Heart right ventricle (tissue), 16 donors: Measurements from ENCODE around the gene DPP9. TPM values are rescaled to one million over a fixed set of nuclear protein-coding genes. Genes with fewer than 3 reads are reported as not detected.
A peak's percentile ranks its signal among the peaks of the same experiment; 100 is the strongest.

ENCODE experiments used
- ATAC-seq, 8 donors: fragments of 200-7000 bp; cut with Tn5 transposase; one replicate each; pipeline ENCODE4 v1.9.1; 2020; ENCODE audit warnings: mild to moderate bottlenecking in 8 of 8, moderate library complexity in 8 of 8, moderate number of reproducible peaks in 1 of 8
- DNase-seq, 2 donors: peaks; one replicate each; pipeline ENCODE4 v3.0.0-alpha.2; 2020
- H3K27ac ChIP-seq, 10 donors: fragments of 200-600 bp; sonication (generic) in 2 of 10; one replicate each; pipeline versions ENCODE4 v1.5.0 to v1.8.0; 2020 to 2022; ENCODE audit warnings: mild to moderate bottlenecking in 3 of 10
- H3K27me3 ChIP-seq, 7 donors: fragments of 200-600 bp; one replicate each; pipeline ENCODE4 v1.8.0; 2021 to 2022; ENCODE audit warnings: mild to moderate bottlenecking in 2 of 7
- H3K36me3 ChIP-seq, 9 donors: fragments of 200-600 bp; sonication (generic) in 1 of 9; one replicate each; pipeline versions ENCODE4 v1.5.0 to v1.8.0; 2020 to 2022; ENCODE audit warnings: mild to moderate bottlenecking in 2 of 9
- H3K4me1 ChIP-seq, 9 donors: fragments of 200-600 bp; sonication (generic) in 1 of 9; one replicate each; pipeline versions ENCODE4 v1.5.0 to v1.8.0; 2020 to 2022; ENCODE audit warnings: mild to moderate bottlenecking in 4 of 9
- H3K4me3 ChIP-seq, 10 donors: fragments of 200-600 bp; sonication (generic) in 2 of 10; one replicate each; pipeline versions ENCODE4 v1.5.0 to v1.8.0; 2020 to 2022; ENCODE audit warnings: mild to moderate bottlenecking in 7 of 10, moderate library complexity in 2 of 10
- H3K9me3 ChIP-seq, 11 donors: fragments of 200-600 bp in 10 of 11; sonication (generic) in 2 of 11; one replicate each; pipeline versions ENCODE4 v1.5.0 to v1.8.0; 2013 to 2022; ENCODE audit warnings: mild to moderate bottlenecking in 2 of 11, control low read depth in 1 of 11, moderate library complexity in 1 of 11
- CTCF ChIP-seq, 9 donors: fragments of 200-600 bp; sonication (generic) in 2 of 9; IDR thresholded peaks; one replicate each; pipeline versions ENCODE4 v1.5.0 to v1.8.0; 2021 to 2022; ENCODE audit warnings: antibody characterized with exemption in 9 of 9, mild to moderate bottlenecking in 5 of 9, moderate library complexity in 1 of 9
- WGBS, 2 donors: extraction: QIAGEN DNeasy Blood & Tissue Kit; methylation state at CpG; one replicate each; pipeline ENCODE4 v1.1.7; 2013; ENCODE audit warnings: inconsistent platforms in 1 of 2; 5-methylcytosine and 5-hydroxymethylcytosine counted together
- intact Hi-C, 10 donors: fragments of 100-400 bp; cut with DNase I; formaldehyde crosslinking; loops; one replicate each; pipeline versions ENCODE4 v1.11.1 to v1.14.2; 2022
- microRNA-seq, 2 donors: library from miRNA; unstranded; fragments of <30 nt; microRNA quantifications; one replicate each; pipeline ENCODE4 v1.2.0, GENCODE V29; 2021
- polyA plus RNA-seq, 2 donors: library from polyadenylated mRNA; stranded (reverse); fragments of 200-250 nt; gene quantifications; one replicate each; pipeline ENCODE4 v1.2.3, GENCODE V29; 2013
- total RNA-seq, 10 donors: library from RNA; stranded (reverse); fragmentation: NEBNext Ultra II Directional in 3 of 10; extraction: Animal tissue kit (Norgen Biotek cat#: 25700) in 3 of 10; gene quantifications; one replicate each; pipeline versions ENCODE4 v1.2.1 to v1.2.4, GENCODE V29; 2021 to 2023
- donor health status: Arrhythmogenic right ventricular cardiomyopathy.
- donor health status: ischemic (EF 13 %, LVEDD 7.1; RV severe dilation, severe dysfunction).
- donor health status: healthy with polysubstance abuse.
- donor health status: DM: no; HTN: yes; CAD: no.
- donor health status: DM: no; HTN: no; CAD: no.
- donor health status: ischemic (EF 25% LVEDD 6.9; RV normal size, moderate dysfunction).
- donor health status: ischemic (EF 25% LVEDD 5.7; RV mildly dilated, moderate dysfunction).
- donor health status: healthy.
- donor health status: DM: yes; HTN: yes; CAD: no.
- donor health status: Ischemic cardiomyopathy.
- donor health status: ischemic (EF 35%, LVEDD 5.7; RV mildly dilated, moderate dysfunction).
- donor health status: nonischemic (EF 11% LVEDD 7.7; RV severe dilation, severe dysfunction).
- donor health status: DM: yes; HTN: yes; CAD: no.
- donor health status: PGD.
- donor health status: ischemic (EF 29% LVEDD 5.4; RV normal size, mild dysfunction).
- donor health status: nonischemic (EF 23%, LVEDD 6.1; RV moderate dilation, normal function).

DPP9 gene
- total and polyA plus RNA-seq, 12 donors: 34.0 to 52.2 (median 43.2) TPM

- TF ChIP-seq CTCF (IDR thresholded peaks at IDR 0.05): no peak
- Histone ChIP-seq H3K27me3 (peaks cover 0 to 5% (median 0%) of the 10 kb centered on the region in 7 donors), H3K27ac (peak overlapping the region in 7 of 10 donors; percentile 30 to 86 (median 59)), H3K36me3 (no peaks in the 10 kb centered on the region), H3K4me3 (peak overlapping the region; percentile 39 to 63 (median 56)), H3K4me1 (peaks cover 7 to 71% (median 48%) of the 10 kb centered on the region in 9 donors), H3K9me3 (no peaks in the 10 kb centered on the region)
- WGBS, 2 donors: 26 to 35% methylated on average over 13 of the region's 13 CpGs
- intact Hi-C loops: loop anchor here (1.0 to 10.0 kb wide), 6 partner anchors 51 to 78 kb away; partner anchors contain the start of gene SEMA6B (in 6 of the 10)
- DNase-seq (no peak), ATAC-seq (no peak)
Measured at GRCh38 chr19:4635754-4636116, 87.9 kb downstream of the DPP9 start.

- peak; percentile 53 to 61 for DNase-seq
- H3K4me1 ChIP-seq: peaks cover 7 to 52% (median 28%) of the 10 kb centered on the region in 9 donors
- intact Hi-C loops: loop anchor here in 1 of 10 donors (10.0 kb wide), 1 partner anchor 49 kb away; no protein-coding TSS in a partner anchor
- H3K27ac ChIP-seq: peak overlapping the region in 1 of 10 donors; percentile 60
- 20 to 28% methylated on average over 14 of the region's 14 CpGs for WGBS, 2 donors
- ATAC-seq: peak; percentile 47 to 77 (median 64)
- H3K36me3 ChIP-seq: no peaks in the 10 kb centered on the region
- H3K27me3 ChIP-seq: peaks cover 0 to 5% (median 0%) of the 10 kb centered on the region in 7 donors
- no peaks in the 10 kb centered on the region for H3K9me3 ChIP-seq
- no peak overlapping the region for H3K4me3 ChIP-seq
- TF ChIP-seq CTCF (IDR thresholded peaks at IDR 0.05): peak; percentile 51 to 91 (median 76)
Measured at GRCh38 chr19:4633140-4633967, 90.3 kb downstream of the DPP9 start.

Small RNA genes lying within 50 kb of the gene (microRNA-seq; reads per million reads assigned to microRNA genes)
- gene MIR7-3: 0 to 2.0 reads per million in 2 donors

Other genes with a start within 250 kb of the DPP9 start
- 100 to 1,000 TPM; 143 to 416 (median 198) TPM for gene PLIN4, start 205.4 kb downstream of the DPP9 start, total RNA-seq
- 100 to 1,000 TPM in 1 of 2 donors, 10 to 100 TPM in 1; 42.0 to 225 TPM for gene PLIN4, start 205.4 kb downstream of the DPP9 start, polyA plus RNA-seq
- 100 to 1,000 TPM in 1 of 10 donors, 10 to 100 TPM in 9; 33.6 to 144 (median 45.7) TPM for gene PLIN5, start 188.6 kb downstream of the DPP9 start, total RNA-seq
- gene PLIN5, start 188.6 kb downstream of the DPP9 start, polyA plus RNA-seq: 100 to 1,000 TPM in 1 of 2 donors, 10 to 100 TPM in 1; 25.7 to 149 TPM
- gene LRG1, start 183.8 kb downstream of the DPP9 start, total RNA-seq: 1 to 10 TPM in 1 of 10 donors, under 1 TPM in 9; 0.06 to 1.3 (median 0.31) TPM
- under 1 TPM; 0.15 to 0.29 TPM for gene LRG1, start 183.8 kb downstream of the DPP9 start, polyA plus RNA-seq
- 10 to 100 TPM in 4 of 10 donors, 1 to 10 TPM in 6; 3.4 to 27.9 (median 9.0) TPM for gene SEMA6B, start 164.2 kb downstream of the DPP9 start, total RNA-seq
- gene SEMA6B, start 164.2 kb downstream of the DPP9 start, polyA plus RNA-seq: 10 to 100 TPM in 1 of 2 donors, 1 to 10 TPM in 1; 9.1 to 12.8 TPM
- gene TNFAIP8L1, start 84.3 kb downstream of the DPP9 start, total RNA-seq: 10 to 100 TPM in 1 of 10 donors, 1 to 10 TPM in 9; 2.5 to 13.4 (median 6.1) TPM
- 1 to 10 TPM; 5.0 to 8.9 TPM for gene TNFAIP8L1, start 84.3 kb downstream of the DPP9 start, polyA plus RNA-seq
- 10 to 100 TPM; 14.2 to 48.5 (median 21.1) TPM for gene MYDGF, start 53.5 kb downstream of the DPP9 start, total RNA-seq
- 100 to 1,000 TPM in 1 of 2 donors, 10 to 100 TPM in 1; 28.2 to 211 TPM for gene MYDGF, start 53.5 kb downstream of the DPP9 start, polyA plus RNA-seq
- 10 to 100 TPM; 36.5 to 51.6 (median 48.1) TPM for gene FEM1A, start 67.9 kb upstream of the DPP9 start, total RNA-seq
- gene FEM1A, start 67.9 kb upstream of the DPP9 start, polyA plus RNA-seq: 10 to 100 TPM; 14.4 to 17.3 TPM
- 10 to 100 TPM in 1 of 10 donors, 1 to 10 TPM in 9; 4.5 to 11.1 (median 6.9) TPM for gene TICAM1, start 107.9 kb upstream of the DPP9 start, total RNA-seq
- gene TICAM1, start 107.9 kb upstream of the DPP9 start, polyA plus RNA-seq: 1 to 10 TPM; 6.3 to 6.4 TPM
- gene PLIN3, start 143.8 kb upstream of the DPP9 start, total RNA-seq: 10 to 100 TPM; 16.3 to 52.9 (median 26.0) TPM
- gene PLIN3, start 143.8 kb upstream of the DPP9 start, polyA plus RNA-seq: 10 to 100 TPM in 1 of 2 donors, 1 to 10 TPM in 1; 7.2 to 47.0 TPM
- under 1 TPM in 1 of 10 donors, not detected in 9; 0.21 TPM for gene ARRDC5, start 179.1 kb upstream of the DPP9 start, total RNA-seq
- under 1 TPM in 1 of 2 donors, not detected in 1; 0.01 TPM for gene ARRDC5, start 179.1 kb upstream of the DPP9 start, polyA plus RNA-seq
- gene UHRF1, start 185.7 kb upstream of the DPP9 start, total RNA-seq: 1 to 10 TPM in 5 of 10 donors, under 1 TPM in 5; 0.35 to 6.2 (median 1.1) TPM
- gene UHRF1, start 185.7 kb upstream of the DPP9 start, polyA plus RNA-seq: under 1 TPM; 0.39 to 0.44 TPM
- gene KDM4B, start 245.3 kb upstream of the DPP9 start, total RNA-seq: 10 to 100 TPM; 21.4 to 35.8 (median 30.3) TPM
- gene KDM4B, start 245.3 kb upstream of the DPP9 start, polyA plus RNA-seq: 10 to 100 TPM; 12.4 to 34.4 TPM